Lung microvascular endothelial cell (primary cell): ENCODE measurements around the gene EXOC3L4. TPM values are rescaled to one million over a fixed set of nuclear protein-coding genes. Genes with fewer than 3 reads are reported as not detected.

Experiments
- DNase-seq, 2 donors: peaks; one replicate each; pipeline versions ENCODE4 v3.0.0 to v3.0.0-alpha.2; 2010; ENCODE audit warnings: low read depth in 2 of 2
- total RNA-seq: library from RNA; depleted of rRNA; stranded (reverse); fragments of >200 nt; gene quantifications from 2 replicates; pipeline ENCODE4 v1.2.1, GENCODE V29; 2014

The EXOC3L4 gene
- total RNA-seq, 1 donor from 2014 or later: not detected

DNA sequence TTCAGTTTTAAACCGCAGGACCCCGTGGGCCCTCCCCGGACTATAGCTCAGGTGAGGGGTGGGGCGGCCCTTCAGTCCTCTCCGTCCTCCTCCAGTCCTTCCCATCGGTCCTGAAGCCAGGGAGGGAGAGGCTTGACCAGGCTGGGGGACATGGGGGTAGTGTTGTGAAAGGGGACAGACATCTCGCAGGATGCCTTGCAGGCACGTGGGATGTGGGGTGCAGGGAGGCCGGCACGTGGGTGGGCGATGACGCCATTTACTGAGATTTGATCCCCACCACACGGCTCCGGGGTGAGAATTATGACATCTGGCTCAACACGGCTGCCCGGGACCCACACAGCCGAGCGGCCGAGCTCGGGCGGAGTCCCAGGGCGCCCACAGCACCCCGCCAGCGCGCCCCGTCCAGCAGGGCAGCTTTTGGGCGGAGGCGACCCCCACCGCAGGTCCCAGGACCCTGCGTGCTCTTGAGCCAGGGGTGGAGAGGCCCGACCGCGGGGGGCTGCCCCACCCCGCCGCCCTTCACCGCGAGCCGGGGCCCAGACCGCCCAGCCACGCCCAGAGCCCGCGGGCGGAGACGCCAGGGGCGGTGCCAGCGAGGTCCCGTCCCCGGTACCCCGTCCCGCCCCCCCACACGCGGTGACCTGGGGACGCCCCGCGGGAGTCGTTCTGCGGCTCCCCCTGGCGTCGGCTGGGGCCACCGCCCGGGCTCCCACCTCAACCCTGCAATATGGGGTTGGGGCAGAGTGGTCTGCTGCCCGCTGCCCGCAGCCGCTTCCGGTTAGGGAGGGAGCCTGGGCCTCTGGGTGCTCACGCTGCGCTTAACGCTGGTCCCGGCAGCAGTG lies 3.3 kb upstream of the EXOC3L4 start:
- peak in 1 of 2 donors; percentile 36 for DNase-seq

DNA sequence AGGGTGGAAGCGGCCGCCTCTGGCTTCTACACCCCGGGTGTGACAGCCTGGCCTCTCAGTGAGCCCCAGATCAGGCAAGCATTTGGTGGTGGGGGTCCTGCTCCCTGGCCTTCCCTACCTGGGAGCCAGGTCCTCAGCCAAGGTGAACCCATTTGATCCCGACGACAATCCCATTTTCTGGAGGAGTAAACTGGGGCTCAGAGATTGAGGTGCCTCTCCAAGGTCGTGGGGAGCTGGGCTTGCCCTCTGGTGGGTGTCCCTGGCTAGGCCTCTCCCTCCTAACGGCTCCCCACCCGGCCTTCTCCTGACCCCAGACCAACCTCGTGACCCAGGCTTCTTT lies 2.7 kb upstream of the EXOC3L4 start:
- DNase-seq: no peak

DNA sequence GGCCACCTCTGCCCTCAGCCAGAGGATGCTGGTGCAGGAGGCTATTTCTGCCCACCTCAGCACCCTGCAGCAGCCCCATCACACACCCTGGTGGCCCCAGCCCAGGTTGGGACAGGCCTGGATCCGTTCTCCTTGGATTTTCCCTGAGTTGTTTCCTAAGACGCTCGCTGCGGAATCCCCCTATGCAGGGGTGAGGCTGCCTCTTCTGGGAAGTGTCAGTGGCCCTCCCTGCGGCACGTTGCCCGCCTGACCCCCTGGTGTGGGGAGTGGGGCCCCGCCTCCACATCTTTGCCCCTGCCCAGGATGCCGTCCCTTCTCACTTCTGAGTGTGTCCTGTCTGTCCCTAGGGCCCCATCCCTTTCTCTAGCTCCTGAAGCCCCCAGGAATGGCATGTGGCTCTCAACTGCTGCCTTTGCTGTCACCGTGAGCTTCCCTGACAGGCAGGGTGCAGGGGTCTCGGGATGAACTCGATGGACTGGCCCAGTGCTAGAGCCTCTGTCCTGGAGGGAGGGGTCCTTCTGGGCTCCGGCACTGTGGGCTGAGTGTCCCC lies 594 bp upstream of the EXOC3L4 start:
- no peak for DNase-seq

DNA sequence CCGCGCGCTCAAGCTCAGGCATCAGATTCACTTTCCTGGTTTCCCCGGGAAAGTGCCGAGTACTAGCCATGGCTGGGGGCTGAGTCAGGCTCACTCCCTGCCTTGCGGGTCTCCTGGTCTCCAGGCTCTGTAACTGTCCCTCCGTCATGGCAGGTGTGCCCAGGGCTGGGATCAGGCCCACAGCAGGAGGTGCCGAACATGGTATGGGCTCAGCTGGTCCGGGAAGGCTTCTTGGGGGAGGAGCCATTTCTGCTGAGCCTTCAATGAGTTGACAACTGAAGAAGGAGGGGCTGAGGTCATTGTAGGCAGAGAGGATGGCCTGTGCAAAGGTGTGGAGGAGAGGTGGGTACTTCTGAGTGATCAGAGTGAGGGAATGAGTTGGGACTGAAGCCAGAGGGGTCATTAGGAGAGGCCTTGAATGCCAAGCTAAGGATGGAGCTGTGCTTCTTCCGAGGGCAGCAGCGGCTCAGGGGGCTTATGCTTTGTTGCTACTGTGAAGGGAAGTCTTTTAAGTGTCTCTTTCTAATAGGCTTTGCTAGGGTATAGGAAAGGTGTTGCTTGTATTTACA lies 769 bp downstream of the EXOC3L4 start:
- DNase-seq: no peak

DNA sequence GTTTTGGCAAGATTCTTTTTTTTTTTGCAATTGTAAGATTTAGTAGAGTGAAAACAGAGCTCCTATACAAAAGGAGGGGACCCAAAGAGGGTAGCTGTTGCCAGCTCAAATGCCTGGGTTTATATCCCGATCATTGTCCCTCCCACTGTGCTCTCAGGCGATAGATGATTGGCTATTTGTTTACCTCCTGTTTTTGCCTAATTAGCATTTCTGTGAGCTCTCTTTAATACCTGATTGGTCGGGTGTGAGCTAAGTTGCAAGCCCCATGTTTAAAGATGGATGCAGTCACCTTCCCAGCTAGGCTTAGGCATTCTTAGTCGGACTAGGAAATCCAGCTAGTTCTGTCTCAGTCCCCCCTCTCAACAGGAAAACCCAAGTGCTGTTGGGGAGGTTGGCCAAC lies 1.9 kb downstream of the EXOC3L4 start:
- DNase-seq: no peak

DNA sequence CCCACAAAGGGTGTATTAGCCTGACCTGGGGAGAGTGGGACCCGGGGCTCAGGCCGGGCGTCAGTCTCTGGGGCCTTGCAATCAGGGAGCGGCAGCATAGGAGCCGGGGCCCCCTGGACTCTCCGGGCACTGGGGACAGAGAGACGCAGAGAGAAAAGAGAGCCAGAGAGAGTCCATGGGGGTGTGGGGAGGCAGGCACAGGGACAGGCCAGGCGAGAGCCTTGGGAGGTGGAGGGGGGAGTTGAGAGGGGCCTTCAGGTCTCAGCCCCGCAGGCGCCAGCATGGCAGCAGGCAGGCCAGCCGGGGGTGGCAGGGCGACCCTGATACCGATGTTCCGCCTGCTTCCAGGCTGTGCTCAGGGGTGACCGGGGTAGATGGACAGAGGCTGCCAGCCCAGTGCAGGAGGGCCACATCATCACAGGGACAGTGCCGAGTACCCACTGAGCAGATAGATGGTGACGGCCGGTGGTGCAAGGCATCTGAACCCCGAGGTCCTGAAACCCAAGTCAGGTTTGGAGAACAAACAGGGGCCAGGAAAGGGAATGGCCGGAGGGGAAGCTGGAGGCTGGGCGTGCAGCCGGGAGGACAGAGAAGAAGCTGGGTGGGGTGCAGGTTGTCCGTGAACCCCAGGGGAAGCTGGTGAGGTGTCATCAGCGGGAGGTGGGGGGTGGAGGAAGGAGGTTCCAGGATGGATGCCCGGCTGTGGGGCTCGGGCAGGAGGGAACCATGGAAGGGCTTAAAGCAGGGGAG lies 2.9 kb downstream of the EXOC3L4 start:
- DNase-seq: no peak

DNA sequence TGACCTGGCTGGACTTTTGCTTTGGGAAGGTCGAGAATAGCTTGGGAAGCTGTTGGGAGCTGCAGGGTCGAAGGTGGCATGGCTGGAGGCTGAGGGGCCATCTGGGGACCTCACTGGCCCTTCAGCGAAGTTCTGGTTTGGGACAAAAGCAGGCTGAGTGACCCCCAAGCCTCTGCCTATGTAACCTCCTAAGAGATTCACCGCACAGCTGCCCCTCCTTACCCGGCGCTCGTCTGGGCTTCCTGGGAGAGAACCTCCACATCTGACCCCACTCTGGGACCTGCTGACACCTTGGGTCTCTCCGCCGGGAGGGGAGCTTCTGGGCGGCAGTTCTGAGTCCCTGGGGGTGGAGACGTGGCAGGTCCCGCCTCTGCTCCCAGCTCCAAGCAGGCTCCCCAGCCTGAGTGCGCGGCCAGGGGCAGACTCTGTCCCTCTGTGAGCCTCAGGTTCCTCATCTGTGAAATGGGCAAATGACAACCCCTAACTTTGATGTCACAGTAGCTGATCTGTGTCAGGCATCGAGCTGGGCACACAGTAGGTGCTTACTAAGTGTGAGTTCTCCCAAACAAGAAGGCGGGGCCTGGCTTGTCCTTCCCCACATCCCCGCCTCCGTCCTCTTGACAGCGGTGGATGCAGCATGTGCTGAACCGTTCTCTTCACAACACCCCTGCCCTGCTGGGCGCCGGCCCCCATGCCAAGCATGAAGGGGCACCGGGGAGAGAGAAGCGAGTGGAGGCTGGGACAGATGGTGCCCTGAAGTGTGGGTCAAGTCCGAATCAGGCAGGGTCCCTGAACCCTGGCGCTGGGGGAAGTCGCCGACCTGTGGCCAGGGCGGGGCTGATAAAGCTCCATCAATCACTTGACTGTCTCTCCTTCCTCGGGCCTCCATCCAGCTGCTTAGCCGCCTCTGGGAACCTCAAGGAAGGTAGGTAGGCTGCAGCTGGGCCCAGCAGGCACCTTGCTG lies 3.8 kb downstream of the EXOC3L4 start:
- DNase-seq: no peak

DNA sequence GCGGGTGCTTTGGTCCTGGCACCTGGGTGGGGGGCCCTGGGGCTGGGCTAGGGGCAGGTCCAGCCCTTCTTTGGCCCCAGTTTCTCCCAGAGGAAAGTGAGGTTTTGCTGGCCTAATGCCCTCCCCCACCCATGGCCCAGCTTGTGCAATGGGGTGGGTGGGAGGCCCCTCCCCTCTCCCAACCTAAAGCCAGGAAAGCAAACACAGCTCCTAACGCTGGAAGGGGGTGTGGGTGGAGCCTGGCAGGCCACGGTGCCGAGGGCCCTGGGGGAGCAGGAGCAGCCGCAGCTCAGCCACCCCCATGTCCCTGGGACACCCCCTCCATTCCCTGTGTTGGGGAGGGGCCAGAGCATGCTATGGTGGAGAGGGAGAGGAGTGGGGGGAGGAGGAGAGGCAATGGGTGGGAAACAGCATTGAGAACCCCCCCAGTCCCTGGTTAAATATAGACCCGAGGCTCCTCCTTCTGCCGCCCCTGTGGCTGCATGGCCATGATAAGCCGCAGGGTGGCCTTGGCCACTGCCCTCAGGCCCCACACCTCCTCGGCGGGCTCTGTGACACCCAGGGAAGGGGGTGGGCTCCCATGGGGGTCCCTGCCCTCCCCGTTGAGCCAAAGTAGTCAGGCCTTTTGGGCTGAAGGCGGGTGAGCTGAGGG lies 4.7 kb downstream of the EXOC3L4 start:
- no peak for DNase-seq

DNA sequence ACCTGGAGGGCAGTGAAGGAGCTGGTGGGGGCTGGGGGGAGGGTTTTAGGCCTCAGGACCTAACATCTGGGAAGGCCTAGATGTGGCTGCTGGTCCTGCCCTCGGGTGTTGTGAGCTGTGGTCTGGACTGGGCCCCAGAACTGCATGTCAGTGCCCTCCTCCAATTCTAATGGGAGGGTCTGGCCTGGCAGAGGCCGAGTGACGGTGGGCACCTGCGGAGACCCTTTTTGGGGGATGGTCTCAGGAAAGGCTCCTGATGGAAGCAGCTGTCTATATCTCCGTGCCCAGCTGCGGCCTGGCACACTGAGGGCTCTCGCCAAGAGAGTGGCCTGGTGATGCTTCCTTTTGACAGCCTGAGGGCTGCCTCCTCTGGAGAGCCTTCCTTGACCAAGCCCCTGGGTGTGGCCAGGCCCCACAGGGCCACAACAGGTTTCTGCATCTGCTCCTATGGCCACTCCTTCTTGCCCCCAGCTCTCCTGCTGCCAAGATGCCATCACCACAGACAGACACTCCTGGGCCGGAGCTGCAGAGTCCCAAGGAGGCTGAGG lies 5.3 kb downstream of the EXOC3L4 start:
- no peak for DNase-seq

DNA sequence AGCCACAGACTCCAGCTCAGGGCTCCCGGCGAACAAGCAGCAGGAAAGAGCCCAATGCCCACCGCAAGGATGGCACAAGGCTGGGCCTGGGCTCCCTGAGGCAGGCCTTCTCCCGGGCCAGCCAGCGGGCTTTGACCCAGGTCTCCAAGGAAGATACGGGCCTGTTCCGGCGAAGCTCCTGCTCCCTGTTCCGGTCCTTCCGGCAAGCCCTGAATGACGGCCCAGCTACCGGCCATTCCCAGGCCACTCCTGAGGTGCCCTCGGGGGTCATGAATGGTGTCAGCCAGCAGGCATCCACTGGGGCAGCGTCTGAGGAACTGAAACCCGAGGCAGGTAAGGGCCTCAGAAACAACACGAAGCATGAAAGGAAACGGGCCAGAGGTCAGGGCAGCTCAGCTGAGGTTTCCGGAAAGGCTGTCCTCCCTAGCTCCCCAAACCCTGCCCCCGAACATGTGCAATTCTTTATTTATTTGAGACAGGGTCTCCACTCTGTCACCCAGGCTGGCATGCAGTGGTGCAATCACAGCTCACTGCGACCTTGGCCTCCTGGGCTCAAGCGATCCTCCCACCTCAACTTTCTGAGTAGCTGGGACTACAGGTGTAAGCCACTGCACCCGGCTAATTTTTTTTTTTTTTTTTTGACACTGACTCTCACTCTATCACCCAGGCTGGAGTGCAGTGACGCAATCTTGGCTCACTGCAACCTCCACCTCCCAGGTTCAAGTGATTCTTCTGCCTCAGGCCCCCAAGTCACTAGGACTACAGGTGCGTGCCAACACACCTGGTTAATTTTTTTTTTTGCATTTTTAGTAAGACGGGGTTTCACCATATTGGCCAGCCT lies 6.0 kb downstream of the EXOC3L4 start:
- no peak for DNase-seq

DNA sequence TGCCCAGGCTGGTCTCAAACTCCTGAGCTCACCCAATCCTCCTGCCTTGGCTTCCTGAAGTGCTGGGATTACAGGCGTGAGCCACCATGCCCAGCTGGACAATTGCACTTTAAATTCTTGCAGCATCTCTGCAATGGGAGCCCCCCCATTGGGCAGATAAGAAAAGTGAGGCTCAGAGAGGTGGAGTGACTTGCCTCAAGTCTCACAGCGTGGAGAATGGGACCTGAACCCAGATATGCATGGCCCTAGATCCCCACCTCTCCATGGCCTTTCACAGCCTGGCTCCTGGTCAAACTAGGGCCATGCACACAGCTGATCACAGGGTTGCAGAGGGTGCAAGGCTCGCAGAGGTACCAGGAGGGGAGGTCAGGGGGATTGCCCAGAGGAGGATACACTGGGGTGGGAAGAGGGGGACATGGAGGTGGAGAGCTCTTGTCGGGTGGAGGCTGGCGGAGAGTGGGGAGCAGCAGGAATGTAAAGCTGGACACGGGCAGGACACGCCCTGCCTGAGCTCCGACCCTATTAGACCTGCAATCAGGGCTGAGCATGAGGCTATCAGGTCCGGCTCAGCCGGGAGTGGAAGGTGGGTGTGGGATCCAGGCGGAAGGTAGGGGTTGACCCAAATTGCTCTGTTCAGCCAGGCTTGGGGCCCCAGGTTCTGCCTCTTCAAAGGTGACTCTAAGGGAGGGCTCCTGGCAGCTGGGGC lies 6.9 kb downstream of the EXOC3L4 start:
- DNase-seq: no peak

DNA sequence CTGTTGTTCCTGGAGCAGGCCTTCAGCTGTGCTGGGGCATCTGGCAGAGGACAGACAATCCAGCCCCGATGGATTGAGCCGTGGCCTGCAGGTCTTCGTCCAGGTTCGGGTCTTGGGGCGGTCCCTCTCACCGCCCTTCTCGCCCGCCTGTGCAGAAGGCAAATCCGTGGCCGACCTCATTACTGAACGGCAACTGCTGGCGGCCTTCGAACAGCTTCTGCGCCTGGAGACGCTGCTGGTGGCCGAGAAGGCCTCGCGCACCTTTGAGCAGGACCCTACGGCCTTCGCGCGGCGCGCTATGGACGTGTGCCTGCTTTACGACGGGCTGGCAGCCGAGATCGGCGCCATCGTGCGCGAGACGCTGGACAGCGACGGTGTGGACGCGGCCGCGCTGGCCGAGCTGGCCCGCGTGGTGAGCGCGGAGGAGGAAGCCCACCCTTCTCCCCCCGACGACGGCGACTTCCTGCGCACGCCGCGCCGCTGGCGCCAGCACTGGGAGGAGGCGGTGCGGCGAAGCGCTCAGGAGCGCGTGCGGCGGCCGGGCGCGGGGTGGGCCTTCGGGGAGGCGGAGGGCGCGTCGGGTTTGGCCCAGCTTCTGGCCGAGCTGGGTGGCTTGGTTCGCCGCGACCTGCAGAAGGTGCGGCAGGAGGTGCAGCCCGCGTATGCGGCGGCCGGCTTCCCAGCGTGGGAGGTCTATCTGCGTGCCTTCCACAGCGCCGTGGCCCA lies 7.6 kb downstream of the EXOC3L4 start:
- peak; percentile 22 to 48 for DNase-seq

DNA sequence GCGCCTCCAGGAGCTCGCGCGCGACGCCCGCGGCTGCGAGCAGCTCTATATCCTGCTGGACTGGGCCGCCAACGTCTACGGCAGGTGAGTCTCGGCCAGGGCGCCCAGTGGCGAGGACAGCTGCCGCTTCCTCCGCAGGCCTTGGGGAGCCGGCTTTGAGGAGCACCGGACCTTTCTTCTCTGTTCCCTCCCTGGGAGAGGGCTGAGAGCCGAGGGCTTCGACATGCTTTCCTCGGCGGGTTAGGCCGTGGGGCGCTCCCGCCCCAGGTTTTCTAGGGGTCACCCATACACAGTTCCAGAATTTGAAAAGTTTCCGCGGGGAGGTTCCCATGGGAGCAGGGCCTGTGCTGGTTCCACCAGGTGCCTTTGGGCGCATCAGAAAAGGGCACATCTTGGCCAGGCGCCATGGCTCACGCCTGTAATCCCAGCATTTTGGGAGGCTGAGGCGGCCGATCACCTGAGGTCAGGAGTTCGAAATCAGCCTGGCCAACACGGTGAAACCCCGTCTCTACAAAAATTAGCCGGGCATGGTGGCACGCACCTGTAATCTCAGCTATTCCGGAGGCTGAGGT lies 8.2 kb downstream of the EXOC3L4 start:
- DNase-seq: no peak

DNA sequence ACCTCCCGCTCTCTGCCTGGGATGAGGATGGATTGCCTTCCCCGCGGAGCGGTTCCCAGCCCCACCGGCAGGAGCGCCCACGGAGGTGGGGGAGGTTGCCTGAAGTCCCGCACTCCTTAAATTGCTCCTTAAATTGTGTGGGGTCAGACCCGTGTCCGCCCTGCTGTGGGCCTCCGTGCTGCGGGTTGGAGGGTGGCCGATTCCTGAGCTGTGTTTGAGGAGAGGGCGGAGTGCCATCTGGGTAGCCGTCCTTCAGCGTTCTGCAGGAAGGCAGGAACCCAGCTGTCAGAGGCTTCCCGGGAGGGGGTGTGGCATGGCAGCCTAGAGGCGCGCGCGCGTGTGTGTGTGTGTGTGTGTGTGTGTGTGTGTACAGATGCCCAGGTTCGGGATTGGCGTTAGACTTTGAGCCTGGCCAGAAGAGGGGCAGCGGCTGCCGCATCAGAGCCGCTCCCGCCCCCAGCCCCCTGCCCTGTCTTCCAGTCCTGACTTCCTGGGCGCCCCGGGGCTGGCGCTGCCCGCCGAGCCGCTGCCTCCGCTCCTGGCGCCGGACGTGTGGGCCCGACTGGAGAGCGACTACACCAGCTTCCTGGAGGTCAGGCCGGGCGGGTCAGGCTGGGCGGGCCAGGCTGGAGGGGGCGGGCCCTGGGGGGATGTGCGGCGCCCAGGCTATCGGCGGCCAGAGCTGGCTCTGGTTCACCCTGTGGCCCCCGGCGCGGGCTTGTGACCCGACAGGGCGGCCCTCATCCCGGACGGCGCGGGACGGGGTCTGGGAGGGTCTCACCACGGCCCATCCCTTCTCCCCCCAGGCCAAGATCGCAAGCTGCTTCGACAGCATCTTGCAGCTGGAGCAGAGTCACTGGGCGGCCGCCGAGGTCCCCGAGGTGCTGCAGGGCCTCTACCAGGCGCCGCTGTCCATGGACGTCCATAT lies 9.2 kb downstream of the EXOC3L4 start:
- peak; percentile 35 to 43 for DNase-seq

DNA sequence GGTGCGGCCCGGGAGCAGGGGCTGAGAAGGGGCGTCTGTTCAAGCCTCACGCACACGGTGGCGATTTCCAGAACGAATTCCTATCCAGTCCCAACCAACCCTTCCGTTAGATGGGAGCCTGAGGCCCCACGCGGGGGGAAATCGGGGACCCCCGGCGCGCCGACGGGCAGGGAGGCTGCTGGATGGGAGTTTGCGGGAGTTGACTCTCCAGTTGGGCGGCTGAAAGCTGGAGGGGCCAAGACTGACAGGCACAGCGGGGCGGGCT lies 9.8 kb downstream of the EXOC3L4 start:
- DNase-seq: no peak

DNA sequence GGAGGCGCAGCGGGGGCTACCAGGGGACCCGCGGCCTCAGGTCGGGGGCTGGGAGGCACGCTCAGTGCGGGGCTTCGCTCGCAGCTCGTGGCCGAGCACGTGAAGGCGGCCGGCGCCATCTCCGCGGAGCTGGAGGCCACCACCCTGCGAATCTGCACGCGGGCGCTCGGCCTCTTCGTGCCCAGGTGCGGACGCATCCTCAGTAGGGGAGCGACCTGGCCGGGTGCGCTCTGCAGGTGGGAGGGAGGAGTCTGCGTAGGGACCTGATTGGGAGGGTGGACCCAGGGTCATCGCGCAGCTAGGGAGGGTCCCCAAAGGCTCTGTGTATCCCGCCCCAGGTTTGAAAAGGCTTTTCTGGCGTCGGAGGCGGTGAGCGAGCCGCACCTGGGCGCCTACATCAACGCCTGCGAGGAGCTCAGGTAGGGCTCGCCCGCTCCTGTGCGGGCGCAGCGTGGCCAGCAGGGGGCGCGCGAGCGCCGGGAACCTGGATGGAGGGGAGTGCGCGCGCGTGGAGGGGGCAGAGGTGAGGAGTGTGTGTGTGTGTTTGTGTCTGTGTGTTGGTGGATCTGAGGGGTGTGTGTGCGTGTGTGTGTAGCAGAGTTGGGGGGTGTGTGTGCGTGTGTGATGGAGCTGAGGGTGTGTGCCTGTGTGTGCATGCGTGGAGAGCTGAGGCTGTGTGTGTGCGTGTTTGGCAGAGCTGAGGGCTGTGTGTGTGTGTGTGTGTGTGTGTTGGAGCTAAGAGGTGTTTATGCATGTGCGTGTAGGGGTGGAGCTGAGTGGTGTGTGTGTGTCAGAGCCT lies 10.3 kb downstream of the EXOC3L4 start:
- DNase-seq: peak; percentile 37 to 68
